Measurements from ENCODE around the gene RNU6-9. TPM values are rescaled to one million over a fixed set of nuclear protein-coding genes. Genes with fewer than 3 reads are reported as not detected.

The RNU6-9 gene
- total RNA-seq, 1 donor = not detected

DNA sequence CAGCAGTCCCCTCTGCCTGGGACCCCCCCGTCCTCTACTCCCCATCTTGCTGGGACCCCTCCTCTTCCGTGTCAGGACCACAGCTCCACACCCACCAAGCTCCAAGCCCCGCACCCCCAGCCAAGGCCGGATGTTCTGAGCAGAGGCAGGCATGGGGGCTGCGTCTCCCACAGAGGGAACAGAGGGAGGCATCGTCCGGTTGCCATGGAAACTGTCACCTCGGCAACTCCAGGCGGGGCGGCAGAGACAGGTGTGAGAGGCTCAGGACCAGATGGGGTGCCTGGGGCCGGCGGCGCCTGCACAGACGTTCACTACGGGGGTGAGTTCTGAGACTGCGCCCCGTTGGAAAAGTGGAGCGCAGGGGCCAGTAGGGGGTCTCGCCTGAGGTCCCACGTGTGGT, 5.4 kb downstream of the RNU6-9 start:
- Histone ChIP-seq H3K36me3 (ENCODE audit: insufficient read depth, low read length) (peaks cover 14% of the 10 kb centered on the region), H3K79me2 (ENCODE audit: insufficient read depth, low read length) (peaks cover 15% of the 10 kb centered on the region), H4K20me1 (ENCODE audit: insufficient read depth, low read length) (peaks cover 17% of the 10 kb centered on the region), H3K9me3 (ENCODE audit: low read depth, low read length) (no peaks in the 10 kb centered on the region), H3K4me1 (ENCODE audit: insufficient read depth, low read length) (no peaks in the 10 kb centered on the region), H2AFZ (ENCODE audit: low read length) (no peak overlapping the region), H3K27me3 (ENCODE audit: insufficient read depth, low read length) (no peaks in the 10 kb centered on the region), H3K4me2 (ENCODE audit: insufficient read depth, low read length) (no peak overlapping the region), H3K4me3 (ENCODE audit: insufficient read depth, low read length) (no peak overlapping the region), H3K27ac (ENCODE audit: low read depth, low read length) (no peak overlapping the region)
- TF ChIP-seq, protein P1, sequence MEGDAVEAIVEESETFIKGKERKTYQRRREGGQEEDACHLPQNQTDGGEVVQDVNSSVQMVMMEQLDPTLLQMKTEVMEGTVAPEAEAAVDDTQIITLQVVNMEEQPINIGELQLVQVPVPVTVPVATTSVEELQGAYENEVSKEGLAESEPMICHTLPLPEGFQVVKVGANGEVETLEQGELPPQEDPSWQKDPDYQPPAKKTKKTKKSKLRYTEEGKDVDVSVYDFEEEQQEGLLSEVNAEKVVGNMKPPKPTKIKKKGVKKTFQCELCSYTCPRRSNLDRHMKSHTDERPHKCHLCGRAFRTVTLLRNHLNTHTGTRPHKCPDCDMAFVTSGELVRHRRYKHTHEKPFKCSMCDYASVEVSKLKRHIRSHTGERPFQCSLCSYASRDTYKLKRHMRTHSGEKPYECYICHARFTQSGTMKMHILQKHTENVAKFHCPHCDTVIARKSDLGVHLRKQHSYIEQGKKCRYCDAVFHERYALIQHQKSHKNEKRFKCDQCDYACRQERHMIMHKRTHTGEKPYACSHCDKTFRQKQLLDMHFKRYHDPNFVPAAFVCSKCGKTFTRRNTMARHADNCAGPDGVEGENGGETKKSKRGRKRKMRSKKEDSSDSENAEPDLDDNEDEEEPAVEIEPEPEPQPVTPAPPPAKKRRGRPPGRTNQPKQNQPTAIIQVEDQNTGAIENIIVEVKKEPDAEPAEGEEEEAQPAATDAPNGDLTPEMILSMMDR (IDR thresholded peaks at IDR 0.05; ENCODE audit: extremely low read depth, low read depth, low read length) = no peak
- DNase-seq (ENCODE audit: insufficient read length, low spot score, missing footprints) = no peak

DNA sequence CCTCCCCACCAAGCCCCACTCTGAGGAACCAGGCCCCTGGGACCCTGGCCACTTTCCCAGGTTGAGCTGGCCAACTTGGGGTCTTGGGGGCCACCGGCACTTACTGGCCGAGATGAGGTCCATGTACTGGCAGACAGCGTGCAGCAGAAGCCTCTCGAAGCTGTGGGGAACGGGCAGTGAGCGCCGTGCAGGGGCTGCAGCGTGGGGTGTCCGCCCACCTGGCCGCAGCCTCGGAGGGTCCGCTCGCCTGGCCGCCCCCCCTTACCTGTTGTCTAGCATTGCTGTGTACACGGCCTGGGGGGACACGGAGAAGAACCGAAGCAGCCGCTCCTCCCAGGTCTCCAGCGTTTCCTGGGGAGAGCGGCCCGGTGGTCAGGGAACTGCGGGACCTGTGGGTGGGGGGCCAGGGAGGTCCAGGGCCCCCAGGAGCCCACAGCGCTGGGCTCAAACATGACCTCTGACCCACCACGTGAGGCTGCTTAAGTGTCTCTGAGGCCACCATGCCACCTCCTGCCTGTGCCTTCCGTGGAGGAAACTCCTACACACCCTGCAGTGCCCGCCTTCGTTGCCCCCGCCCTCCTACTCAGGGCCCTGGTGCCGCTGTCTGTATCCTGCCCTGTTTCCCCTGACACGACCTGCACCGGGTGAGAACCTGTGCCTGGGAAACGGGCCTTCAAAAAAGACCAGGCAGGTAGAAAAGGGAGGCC, 6.2 kb downstream of the RNU6-9 start:
- H4K20me1 ChIP-seq (ENCODE audit: insufficient read depth, low read length) = peaks cover 21% of the 10 kb centered on the region
- TF ChIP-seq, protein P1 (IDR thresholded peaks at IDR 0.05; ENCODE audit: extremely low read depth, low read depth, low read length) = no peak
- DNase-seq (ENCODE audit: insufficient read length, low spot score, missing footprints) = no peak
- H3K36me3 ChIP-seq (ENCODE audit: insufficient read depth, low read length) = peaks cover 14% of the 10 kb centered on the region
- no peak overlapping the region for H2AFZ ChIP-seq (ENCODE audit: low read length)
- H3K27me3 ChIP-seq (ENCODE audit: insufficient read depth, low read length) = no peaks in the 10 kb centered on the region
- H3K27ac ChIP-seq (ENCODE audit: low read depth, low read length) = no peak overlapping the region
- H3K4me1 ChIP-seq (ENCODE audit: insufficient read depth, low read length) = no peaks in the 10 kb centered on the region
- H3K4me2 ChIP-seq (ENCODE audit: insufficient read depth, low read length) = no peak overlapping the region
- no peak overlapping the region for H3K4me3 ChIP-seq (ENCODE audit: insufficient read depth, low read length)
- H3K79me2 ChIP-seq (ENCODE audit: insufficient read depth, low read length) = peaks cover 22% of the 10 kb centered on the region
- no peaks in the 10 kb centered on the region for H3K9me3 ChIP-seq (ENCODE audit: low read depth, low read length)

DNA sequence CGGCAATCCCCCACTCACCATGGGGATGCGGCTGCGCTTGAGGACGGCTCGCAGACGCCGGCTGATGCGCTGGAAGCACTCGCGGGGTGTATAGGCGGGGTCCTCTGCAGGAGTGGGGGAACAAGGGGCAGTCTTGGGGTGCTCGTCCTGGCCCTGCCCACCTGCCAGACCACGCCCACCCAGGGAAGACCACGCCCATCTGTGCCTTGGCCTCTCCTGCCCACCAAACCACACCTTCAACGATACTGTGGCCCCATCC, 6.7 kb downstream of the RNU6-9 start:
- H3K4me1 ChIP-seq (ENCODE audit: insufficient read depth, low read length) = no peaks in the 10 kb centered on the region
- TF ChIP-seq, protein P1 (IDR thresholded peaks at IDR 0.05; ENCODE audit: extremely low read depth, low read depth, low read length) = no peak
- H3K79me2 ChIP-seq (ENCODE audit: insufficient read depth, low read length) = peaks cover 26% of the 10 kb centered on the region
- H3K9me3 ChIP-seq (ENCODE audit: low read depth, low read length) = no peaks in the 10 kb centered on the region
- peaks cover 14% of the 10 kb centered on the region for H3K36me3 ChIP-seq (ENCODE audit: insufficient read depth, low read length)
- no peak overlapping the region for H3K4me2 ChIP-seq (ENCODE audit: insufficient read depth, low read length)
- no peak overlapping the region for H3K27ac ChIP-seq (ENCODE audit: low read depth, low read length)
- H4K20me1 ChIP-seq (ENCODE audit: insufficient read depth, low read length) = peaks cover 23% of the 10 kb centered on the region
- no peak overlapping the region for H3K4me3 ChIP-seq (ENCODE audit: insufficient read depth, low read length)
- DNase-seq (ENCODE audit: insufficient read length, low spot score, missing footprints) = no peak
- no peaks in the 10 kb centered on the region for H3K27me3 ChIP-seq (ENCODE audit: insufficient read depth, low read length)
- H2AFZ ChIP-seq (ENCODE audit: low read length) = no peak overlapping the region

DNA sequence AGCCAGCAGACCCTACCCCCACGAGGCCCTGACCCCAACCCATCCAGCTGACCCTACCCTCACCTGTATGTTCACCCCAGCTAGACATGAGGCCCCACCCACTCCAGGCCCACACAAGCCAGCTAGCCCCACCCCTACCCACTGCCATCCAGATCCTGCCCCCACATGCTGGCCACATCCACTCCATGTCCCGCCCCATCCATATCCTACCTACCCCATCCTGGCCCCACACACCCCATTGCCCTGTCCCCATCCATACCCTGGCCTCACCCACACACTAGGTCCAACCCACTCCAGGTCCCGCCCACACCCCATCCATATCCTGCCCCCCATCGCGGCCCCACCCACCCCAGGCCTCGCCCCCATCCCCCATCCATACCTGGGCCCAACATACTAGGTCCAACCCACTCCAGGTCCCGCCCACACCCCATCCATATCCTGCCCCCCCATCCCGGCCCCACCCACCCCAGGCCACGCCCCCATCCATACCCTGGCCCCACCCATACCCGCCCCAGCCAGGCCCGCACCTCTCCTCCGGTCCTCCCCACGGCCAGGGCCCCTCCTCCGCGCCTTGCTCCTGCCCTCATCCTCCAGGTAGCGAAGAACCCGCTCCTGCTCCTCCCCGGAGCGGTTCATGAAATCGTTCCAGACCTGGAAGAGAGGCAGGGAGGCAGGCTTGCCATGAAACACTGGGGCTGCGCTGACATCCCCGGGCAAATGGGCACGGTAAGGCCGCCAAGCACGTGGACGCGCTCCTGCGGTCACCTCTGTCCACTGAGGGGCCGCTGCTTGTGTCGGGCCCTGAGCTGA, 7.2 kb downstream of the RNU6-9 start:
- Histone ChIP-seq H4K20me1 (ENCODE audit: insufficient read depth, low read length) (peaks cover 24% of the 10 kb centered on the region), H2AFZ (ENCODE audit: low read length) (no peak overlapping the region)

More for the DNA sequence above, 7.2 kb downstream of the RNU6-9 start:
- H3K79me2 ChIP-seq (ENCODE audit: insufficient read depth, low read length) = peaks cover 28% of the 10 kb centered on the region
- no peak overlapping the region for H3K27ac ChIP-seq (ENCODE audit: low read depth, low read length)
- peak; percentile 92 for DNase-seq (ENCODE audit: insufficient read length, low spot score, missing footprints)
- H3K27me3 ChIP-seq (ENCODE audit: insufficient read depth, low read length) = no peaks in the 10 kb centered on the region
- no peaks in the 10 kb centered on the region for H3K4me1 ChIP-seq (ENCODE audit: insufficient read depth, low read length)
- no peaks in the 10 kb centered on the region for H3K9me3 ChIP-seq (ENCODE audit: low read depth, low read length)
- no peak overlapping the region for H3K4me2 ChIP-seq (ENCODE audit: insufficient read depth, low read length)
- no peak overlapping the region for H3K4me3 ChIP-seq (ENCODE audit: insufficient read depth, low read length)
- TF ChIP-seq, protein P1 (IDR thresholded peaks at IDR 0.05; ENCODE audit: extremely low read depth, low read depth, low read length) = no peak
- H3K36me3 ChIP-seq (ENCODE audit: insufficient read depth, low read length) = peaks cover 14% of the 10 kb centered on the region

Measured in osteoblast (primary cell).